Esophagus muscularis mucosa (tissue), 3 donors: ENCODE data around the gene MEX3C.

ENCODE experiments used
- CTCF ChIP-seq, 3 experiments: fragments of 200-600 bp in 2 of 3; fragments of 450-650 bp in 1 of 3; sonication (generic) in 2 of 3; IDR thresholded peaks; one replicate each; pipeline ENCODE4 v1.5.1; 2017 to 2019; ENCODE audit warnings: antibody characterized with exemption in 3 of 3, mild to moderate bottlenecking in 2 of 3, moderate library complexity in 1 of 3
- POLR2A ChIP-seq: fragments of 450-650 bp; IDR thresholded peaks from one replicate; pipeline ENCODE4 v1.6.1; 2017; ENCODE audit warnings: antibody characterized with exemption, moderate library complexity, mild to moderate bottlenecking, low read depth
- POLR2AphosphoS5 ChIP-seq, 2 donors: sonication (generic); formaldehyde crosslinking; IDR thresholded peaks; one replicate each; pipeline ENCODE4 v1.6.1; 2017; ENCODE audit warnings: antibody characterized with exemption in 2 of 2

GRCh38 chr18:51163543-51163942, 33.9 kb downstream of the MEX3C start:
- TF ChIP-seq POLR2AphosphoS5 (IDR thresholded peaks at IDR 0.05) (no peak), POLR2A (no peak), CTCF (IDR thresholded peaks at IDR 0.05) (no peak)
